ENCODE data around the gene S100A12.

S100A12 gene

GRCh38 chr1:153396461-153396860 lies 21.0 kb upstream of the S100A12 start:
- no peak for DNase-seq

DNA sequence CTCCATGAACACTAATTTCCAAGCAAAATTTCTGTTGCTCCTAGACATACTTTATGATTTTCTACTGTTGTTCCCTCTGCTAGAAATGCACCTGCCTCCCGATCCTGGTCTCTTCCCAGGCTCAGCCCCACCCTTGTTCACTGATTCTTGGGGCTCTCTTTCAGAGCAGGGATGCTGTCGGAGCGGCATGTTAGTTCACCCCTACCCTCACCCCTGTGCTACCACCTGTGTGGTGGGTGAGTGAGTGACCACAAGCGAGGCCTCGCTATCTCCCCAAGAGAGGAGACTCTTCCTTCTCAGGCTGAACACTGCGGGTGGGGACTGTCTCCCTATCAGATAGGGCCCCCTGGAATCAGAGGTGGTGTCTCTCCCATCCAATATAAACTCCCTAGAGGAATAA lies 20.4 kb upstream of the S100A12 start:
- DNase-seq, result no peak

DNA sequence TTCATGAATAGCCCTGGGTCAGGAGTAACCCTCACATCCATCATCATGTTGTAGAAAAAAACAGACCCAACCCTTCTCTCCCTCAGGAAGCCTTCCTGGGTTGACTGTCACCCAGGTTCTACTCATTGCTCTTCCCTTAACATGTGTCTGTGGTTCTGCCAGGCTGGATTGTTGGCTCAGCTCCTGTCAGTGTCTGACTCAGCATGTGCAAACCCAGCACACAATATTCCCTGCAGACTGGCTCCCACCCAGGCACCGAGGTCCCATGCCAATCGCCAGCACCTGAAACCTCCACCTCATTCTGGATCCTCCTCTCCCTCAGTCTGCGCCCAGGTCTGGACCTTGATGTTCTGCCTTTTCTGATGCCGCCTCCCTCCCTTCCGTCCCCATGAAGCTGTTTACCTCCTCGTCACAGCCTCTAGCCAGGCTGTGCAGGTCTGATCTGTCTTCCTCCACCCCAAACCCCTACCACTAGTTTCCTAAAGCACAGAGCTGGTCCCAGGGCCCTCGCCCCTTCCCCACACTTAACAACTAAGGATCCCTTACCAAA lies 19.8 kb upstream of the S100A12 start:
- DNase-seq, result no peak

DNA sequence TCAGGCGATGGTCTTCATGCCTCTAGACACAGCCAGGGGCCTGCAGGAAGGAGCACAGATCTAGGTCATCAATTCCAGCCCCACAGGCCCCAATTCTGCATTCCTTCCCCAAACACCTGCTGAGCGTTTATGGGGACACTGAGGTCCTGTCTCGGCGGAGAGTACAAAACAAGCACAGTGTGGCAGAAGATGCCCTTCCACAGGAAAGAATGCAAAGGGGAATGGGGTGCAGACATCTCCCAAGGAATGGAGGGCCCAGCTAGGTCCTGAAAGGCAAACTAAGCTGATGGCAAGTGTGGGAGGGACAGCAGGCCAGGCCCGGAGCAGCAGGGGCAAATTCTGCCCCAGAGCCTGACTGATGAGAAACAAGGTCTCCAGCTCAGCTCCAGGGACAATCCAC lies 19.0 kb upstream of the S100A12 start:
- no peak for DNase-seq

- no peak for DNase-seq
Measured at GRCh38 chr1:153393926-153394325, 18.5 kb upstream of the S100A12 start.

DNA sequence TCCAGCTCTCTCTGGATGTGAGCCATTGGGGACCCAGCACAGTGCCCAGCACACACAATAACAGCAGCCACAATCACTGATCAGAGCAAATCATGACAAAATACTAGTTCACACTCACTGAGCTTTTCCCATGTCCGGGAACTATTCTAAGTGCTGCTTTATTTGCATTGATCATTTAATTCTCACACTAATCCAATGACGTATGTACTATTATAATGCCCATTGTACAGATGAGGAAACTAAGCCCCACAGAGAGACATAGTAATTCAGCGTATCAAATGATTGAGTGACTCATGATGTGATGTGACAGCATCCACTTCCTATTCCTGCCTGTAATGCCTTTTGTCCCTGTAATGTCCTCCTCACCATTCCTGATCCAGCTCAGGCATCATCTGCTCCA lies 17.4 kb upstream of the S100A12 start:
- DNase-seq, result no peak

DNA sequence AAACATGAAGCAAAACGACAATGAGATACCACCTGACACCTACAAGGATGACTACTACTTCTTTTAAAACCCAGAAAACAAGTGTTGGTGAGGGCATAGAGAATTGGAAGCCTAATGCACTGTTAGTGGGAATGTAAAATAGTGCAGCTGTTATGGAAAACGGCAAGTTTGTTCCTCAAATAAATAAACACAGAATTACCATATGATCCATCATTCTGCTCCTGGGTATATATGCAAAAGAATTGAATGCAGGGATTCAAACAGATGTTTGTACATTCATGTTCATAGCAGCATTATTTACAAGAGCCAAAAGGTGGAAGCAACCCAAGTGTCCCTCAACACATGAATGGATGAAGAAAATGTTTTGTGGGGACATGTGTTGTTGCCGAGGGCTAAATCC lies 16.8 kb upstream of the S100A12 start:
- no peak for DNase-seq

DNA sequence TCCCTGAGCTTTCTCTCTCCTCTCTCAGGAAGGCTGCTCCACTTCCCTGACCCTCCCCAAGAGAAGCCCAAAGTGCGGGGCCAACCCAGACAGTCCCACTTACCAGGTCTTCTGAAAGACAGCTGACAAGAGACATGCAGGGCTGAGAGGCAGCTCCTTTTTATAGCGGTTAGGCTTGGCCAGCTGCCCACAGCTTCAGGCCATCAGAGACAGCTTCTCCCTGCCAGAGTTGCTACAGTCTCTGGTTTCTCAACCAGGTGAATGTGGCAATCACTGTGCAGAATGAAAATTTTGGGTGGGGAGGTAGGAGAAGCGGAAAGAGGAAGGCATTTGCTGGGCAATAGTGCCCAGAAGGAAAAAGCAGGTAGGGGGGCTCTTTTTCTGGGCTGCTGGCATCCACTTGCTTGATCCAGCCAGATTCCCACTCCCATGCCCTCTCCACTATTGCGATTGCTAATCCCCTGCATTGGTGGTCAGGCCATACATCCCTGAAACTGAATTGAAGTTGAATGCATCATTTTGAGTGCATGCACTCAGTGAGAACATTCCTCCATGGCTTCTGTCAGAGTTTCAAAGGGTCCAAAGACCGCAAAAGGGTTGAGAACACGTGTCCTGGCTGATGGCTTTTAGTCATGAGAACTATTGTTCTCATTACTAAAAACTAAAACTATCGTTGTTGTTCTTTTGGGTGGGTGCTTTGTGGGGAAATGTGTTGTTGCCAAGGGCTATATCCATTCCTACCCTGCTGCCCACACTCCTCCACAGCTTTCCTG lies 15.7 kb upstream of the S100A12 start, which contains the start of gene S100A8:
S100A8 (minus strand) TSS at position 136 of the 773 bp plus-strand sequence. CDS start 538 bp downstream, outside the sequence.
- DNase-seq, result peak; percentile 66

- peak; percentile 33 for DNase-seq
Measured at GRCh38 chr1:153389973-153390879, 14.8 kb upstream of the S100A12 start.

DNA sequence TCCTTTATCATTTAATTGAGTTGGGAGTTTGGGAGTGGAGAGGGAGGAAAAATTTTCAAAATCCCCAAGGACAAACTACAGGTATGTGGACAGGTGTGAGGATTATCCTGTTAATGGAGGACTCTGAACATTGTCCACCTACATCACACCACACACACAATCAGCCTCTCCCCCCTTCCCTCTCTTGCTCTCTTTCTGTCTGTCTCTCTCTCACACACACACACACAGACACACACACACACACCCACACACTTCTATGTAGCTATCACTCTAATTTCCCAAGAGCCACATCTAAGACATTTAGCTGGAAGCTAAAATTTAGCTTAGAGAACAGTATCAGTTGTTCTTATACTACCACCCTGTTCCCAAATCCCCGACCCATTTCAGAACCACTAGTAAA lies 14.0 kb upstream of the S100A12 start:
- DNase-seq, result no peak

- DNase-seq, result no peak
Measured at GRCh38 chr1:153387785-153388184, 12.4 kb upstream of the S100A12 start.

DNA sequence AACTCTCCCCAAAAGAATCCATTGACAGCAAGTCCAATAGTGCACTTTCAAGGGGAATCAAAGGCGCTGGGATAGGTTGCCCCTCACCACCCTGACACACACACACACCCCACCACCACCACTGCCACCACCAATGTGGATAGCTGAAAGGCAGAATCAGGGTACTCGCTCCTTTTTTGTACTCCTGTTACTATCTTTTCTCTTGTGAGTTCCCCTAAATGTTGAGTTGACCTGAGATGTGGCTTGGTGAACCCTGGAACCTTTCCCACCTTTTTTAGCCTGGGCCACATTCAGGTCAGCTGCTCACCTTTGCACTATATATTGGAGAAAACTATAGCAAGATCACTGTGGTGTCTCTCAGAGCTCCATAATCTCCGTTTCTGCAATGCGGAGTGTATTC lies 11.6 kb upstream of the S100A12 start:
- DNase-seq, result no peak

DNA sequence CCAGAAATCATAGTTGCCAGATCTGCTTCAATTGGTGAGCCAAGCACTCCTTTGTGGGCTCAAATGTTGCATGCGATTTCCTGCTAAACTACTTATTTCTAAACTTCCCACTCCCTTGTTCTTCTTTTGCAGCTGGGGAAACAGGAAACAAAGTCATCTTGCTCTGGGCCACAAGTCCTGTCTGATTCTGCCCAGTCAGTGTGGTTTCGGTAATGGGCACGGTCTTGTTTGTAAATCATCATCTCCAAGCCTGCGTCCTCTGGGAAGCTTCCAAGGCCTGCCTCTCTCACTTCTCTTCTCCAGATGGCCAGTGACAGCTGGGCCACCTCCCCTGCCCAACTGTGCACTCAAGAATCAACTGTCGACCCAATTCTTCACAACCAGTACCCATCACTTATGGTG lies 11.1 kb upstream of the S100A12 start:
- peak; percentile 95 for DNase-seq

GRCh38 chr1:153384958-153385580 lies 9.6 kb upstream of the S100A12 start:
- peak; percentile 82 for DNase-seq

DNA sequence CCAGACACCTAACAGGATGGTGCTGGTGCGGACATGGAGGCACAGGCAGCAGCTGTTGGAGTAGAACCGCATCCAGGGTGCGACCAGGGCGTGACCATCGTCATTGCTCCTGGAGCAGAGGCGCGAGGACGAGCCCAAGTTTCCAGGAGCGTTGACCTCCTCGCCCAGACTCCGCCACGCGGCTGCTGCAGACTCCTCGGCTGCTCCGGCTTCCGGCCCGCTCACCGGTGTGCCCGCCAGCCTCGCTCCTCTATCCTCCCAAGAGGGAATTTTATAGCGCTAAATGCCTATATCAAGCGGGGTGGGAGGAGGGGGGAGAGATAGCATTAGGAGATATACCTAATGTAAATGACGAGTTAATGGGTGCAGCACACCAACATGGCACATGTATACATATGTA lies 5.3 kb upstream of the S100A12 start:
- no peak for DNase-seq

GRCh38 chr1:153379591-153379990 lies 4.2 kb upstream of the S100A12 start:
- DNase-seq, result no peak

DNA sequence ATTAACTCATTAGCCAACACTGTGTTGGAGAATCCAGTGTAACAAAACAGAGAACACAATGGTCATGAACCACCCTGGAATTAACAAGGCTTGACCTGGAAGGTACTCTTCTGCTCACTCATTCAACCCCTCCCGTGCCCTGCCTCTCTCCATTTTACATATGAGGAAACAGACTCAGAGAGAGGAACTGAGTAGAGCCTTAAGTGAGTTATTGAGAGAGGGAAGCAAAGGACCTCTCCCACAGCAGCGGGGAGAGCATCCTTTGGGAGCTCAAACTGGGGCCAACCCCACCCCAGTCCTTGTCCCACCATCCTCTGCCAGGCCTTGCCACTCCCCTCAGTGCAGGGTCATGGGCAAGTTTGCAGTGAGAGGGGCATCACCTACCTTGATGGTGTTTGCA lies 1.4 kb downstream of the S100A12 start:
- DNase-seq, result peak; percentile 51

DNA sequence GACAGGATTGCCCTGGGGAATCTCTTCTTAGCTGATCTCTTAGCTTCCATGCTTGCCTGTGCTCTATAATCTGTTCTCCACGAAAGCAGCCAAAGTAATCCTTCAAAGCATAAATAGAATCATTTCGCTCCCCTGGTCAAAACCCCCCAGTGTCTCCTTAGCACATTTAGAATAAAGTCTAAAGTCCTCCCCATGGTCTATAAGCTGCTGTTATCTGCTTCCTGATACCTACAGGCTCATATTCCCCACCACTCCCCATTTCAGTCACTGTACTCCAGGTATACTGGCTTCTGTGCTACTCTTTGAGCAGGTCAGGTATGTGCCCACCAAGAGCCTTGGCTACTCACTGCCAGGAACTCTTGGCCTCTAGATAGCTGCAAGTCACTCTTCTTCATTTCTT lies 2.9 kb downstream of the S100A12 start:
- no peak for DNase-seq

- no peak for DNase-seq
Measured at GRCh38 chr1:153371231-153371630, 4.2 kb downstream of the S100A12 start.

GRCh38 chr1:153370146-153370545 lies 5.3 kb downstream of the S100A12 start:
- no peak for DNase-seq

DNA sequence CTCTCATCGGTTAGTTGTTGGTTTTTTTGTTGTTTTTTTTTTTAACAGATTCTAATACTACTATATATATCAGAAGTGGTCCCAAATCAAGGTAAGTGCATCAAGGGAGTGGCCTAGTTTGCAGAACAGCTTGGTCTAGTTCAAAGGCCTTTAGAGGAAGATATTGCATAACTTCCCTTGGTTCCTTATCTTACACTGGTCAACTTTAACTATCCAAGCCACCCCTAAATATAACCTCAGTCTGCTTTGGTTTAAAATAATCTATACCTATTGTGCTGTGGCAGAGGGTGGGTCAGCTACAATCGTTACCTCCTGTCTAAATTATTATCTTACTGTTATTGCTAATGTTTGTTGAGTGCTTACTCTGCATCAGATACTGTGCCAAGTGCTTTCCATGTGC lies 6.9 kb downstream of the S100A12 start:
- no peak for DNase-seq

DNA sequence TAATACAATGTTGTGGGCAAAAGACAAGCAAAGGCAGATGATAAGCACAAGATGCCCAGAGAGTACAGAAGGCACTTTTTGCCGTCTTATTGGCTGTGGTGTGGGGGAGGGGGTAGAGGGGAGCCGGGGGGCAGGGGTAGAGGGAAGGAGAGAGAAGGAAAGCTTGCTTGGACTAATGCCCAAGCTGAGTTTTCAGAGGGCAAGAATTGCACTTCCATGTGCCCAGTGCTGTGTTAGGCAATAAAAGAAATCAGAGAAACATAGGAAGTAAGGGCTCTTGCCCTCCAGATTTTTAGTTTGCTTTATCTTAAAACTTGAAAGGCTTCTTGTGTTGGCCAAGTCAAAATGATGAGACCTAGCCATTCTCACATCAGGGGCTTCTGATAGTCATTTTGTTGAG lies 8.3 kb downstream of the S100A12 start:
- no peak for DNase-seq

DNA sequence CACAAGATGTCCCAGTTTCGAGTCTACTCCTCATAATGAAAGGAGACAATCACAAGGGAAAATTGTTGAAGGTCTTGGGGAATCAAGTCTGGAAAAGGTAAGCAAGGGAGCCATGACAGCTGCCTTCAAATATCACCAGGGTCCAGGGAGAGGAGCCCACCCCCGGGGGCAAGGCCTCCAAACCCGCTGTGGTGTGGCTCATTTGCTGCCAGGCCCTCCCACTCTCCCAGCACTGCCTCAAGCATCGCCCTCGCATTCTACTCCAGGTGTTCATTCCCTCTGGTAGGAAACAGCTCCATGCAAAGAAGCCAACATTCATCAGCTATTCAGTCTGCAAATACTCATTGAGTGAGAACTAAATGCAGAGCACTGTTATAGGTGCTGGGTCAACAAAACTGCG lies 9.2 kb downstream of the S100A12 start:
- DNase-seq, result no peak
